CD4-positive, alpha-beta T cell (primary cell): Measurements from ENCODE around the gene SPOPL. TPM values are rescaled to one million over a fixed set of nuclear protein-coding genes. Genes with fewer than 3 reads are reported as not detected.
"Not testable (repeated sequence)": the region's sequence is repeated elsewhere in the genome, so short reads cannot be mapped to it uniquely, and the experiment has no call there.

Experiments
- ATAC-seq: fragments of 200-7000 bp; cut with Tn5 transposase; one replicate; pipeline ENCODE4 v1.10.0; 2022; ENCODE audit warnings: mild to moderate bottlenecking; ENCODE audit not compliant: poor library complexity
- CTCF ChIA-PET: fragments of 350-600 bp; sonication (Branson Sonifier 250); formaldehyde crosslinking; loops from one replicate; lab custom pipeline; 2021; ENCODE audit warnings: antibody characterized with exemption, inconsistent platforms; lab: Charles Lee
- POLR2A ChIA-PET: fragments of 350-600 bp; sonication (Branson Sonifier 250); formaldehyde crosslinking; loops from one replicate; lab custom pipeline; 2021; ENCODE audit warnings: antibody characterized with exemption, inconsistent platforms; lab: Charles Lee
- DNase-seq, 14 experiments: peaks; one replicate each; pipeline ENCODE4 v3.0.0-alpha.2; 2013 to 2020; ENCODE audit warnings: mixed read lengths in 2 of 14
- H3K27ac ChIP-seq, 2 donors: one replicate each; pipeline versions ENCODE4 v1.5.1 to v1.7.0; 2013; ENCODE audit warnings: low read length in 2 of 2, low read depth in 1 of 2, mild to moderate bottlenecking in 1 of 2
- H3K27me3 ChIP-seq, 2 experiments: 1 replicate in 1 of 2; 2 replicates in 1 of 2; pipeline versions ENCODE4 v1.6.1 to v1.7.0; 2013; ENCODE audit warnings: low read length in 2 of 2, control low read depth in 1 of 2, mild to moderate bottlenecking in 1 of 2, moderate library complexity in 1 of 2; ENCODE audit not compliant: insufficient read depth in 2 of 2, control insufficient read depth in 1 of 2
- H3K36me3 ChIP-seq: one replicate; pipeline ENCODE4 v1.6.1; 2013; ENCODE audit warnings: low read length, control low read depth; ENCODE audit not compliant: insufficient read depth
- H3K4me1 ChIP-seq: one replicate; pipeline ENCODE4 v1.6.1; 2013; ENCODE audit warnings: low read length, control low read depth; ENCODE audit not compliant: insufficient read depth
- H3K4me3 ChIP-seq: one replicate; pipeline ENCODE4 v1.5.1; 2013; ENCODE audit warnings: mild to moderate bottlenecking, low read length, moderate library complexity
- H3K9me3 ChIP-seq, 2 experiments: 1 replicate in 1 of 2; 2 replicates in 1 of 2; pipeline versions ENCODE4 v1.6.1 to v1.7.0; 2013; ENCODE audit warnings: low read length in 2 of 2, mild to moderate bottlenecking in 2 of 2, control low read depth in 1 of 2, moderate library complexity in 1 of 2; ENCODE audit not compliant: control insufficient read depth in 1 of 2, insufficient read depth in 1 of 2
- H3K27ac Mint-ChIP-seq: one replicate; pipeline ENCODE4 v1.8.0; 2020; ENCODE audit warnings: mixed read lengths
- H3K27me3 Mint-ChIP-seq: one replicate; pipeline ENCODE4 v1.8.0; 2021; ENCODE audit warnings: mixed read lengths
- H3K36me3 Mint-ChIP-seq: one replicate; pipeline ENCODE4 v1.8.0; 2021; ENCODE audit warnings: low read depth, mixed read lengths
- H3K4me1 Mint-ChIP-seq: one replicate; pipeline ENCODE4 v1.8.0; 2021; ENCODE audit warnings: low read depth, mixed read lengths
- H3K4me3 Mint-ChIP-seq: one replicate; pipeline ENCODE4 v1.8.0; 2020; ENCODE audit warnings: mild to moderate bottlenecking, mixed read lengths
- H3K9me3 Mint-ChIP-seq: one replicate; pipeline ENCODE4 v1.8.0; 2020; ENCODE audit warnings: mixed read lengths
- intact Hi-C, 2 experiments: fragments of 100-400 bp; cut with DNase I in 1 of 2; cut with micrococcal nuclease in 1 of 2; formaldehyde crosslinking; loops; one replicate each; pipeline versions ENCODE4 v1.15.1 to v1.9.0; 2023 to 2025; cut with DNase I, micrococcal nuclease
- total RNA-seq, 174 experiments: library from RNA in 2 of 174; stranded (reverse) in 2 of 174; gene quantifications; one replicate each; pipeline ENCODE4 v1.2.3 and lab custom pipeline; 2021 to 2026
- TF ChIP-seq, protein P1 (sequence below): fragments of 200-600 bp; IDR thresholded peaks from one replicate; pipeline ENCODE4 v1.8.0; 2022; ENCODE audit warnings: antibody characterized with exemption, mild to moderate bottlenecking

The SPOPL gene
- total RNA-seq, 2 experiments from 2014 or later = 12.0 to 13.2 TPM

DNA sequence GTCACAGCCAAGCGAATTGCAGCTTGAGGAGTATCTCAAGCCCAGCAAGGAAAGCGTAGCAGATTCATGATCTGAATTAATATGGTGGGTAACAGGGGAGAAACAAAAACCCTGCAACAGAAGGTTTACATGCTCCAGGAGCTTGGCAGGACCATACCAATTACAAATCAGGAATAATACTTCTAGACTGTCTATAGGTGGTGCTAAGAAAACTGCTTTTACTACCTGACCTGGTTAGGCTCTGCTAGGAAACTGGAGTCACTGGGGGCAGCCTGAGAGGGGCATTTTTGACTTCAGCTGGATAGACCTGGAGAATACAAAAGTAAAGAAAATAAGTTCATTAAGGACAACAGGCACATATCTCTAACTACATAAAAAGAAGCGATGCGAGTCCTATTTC, 24.6 kb upstream of the SPOPL start:
- Mint-ChIP-seq H3K4me3 (no peak overlapping the region), H3K27ac (no peak overlapping the region), H3K27me3 (peaks cover 5% of the 10 kb centered on the region), H3K36me3 (no peaks in the 10 kb centered on the region), H3K9me3 (no peaks in the 10 kb centered on the region), H3K4me1 (no peaks in the 10 kb centered on the region)
- DNase-seq (no peak), ATAC-seq (no peak)
- intact Hi-C loops = no loop called here
- H3K27ac ChIP-seq = no peak overlapping the region
- no peaks in the 10 kb centered on the region for H3K36me3 ChIP-seq
- ChIA-PET POLR2A (no interaction called here), CTCF (no interaction called here)
- no peaks in the 10 kb centered on the region for H3K4me1 ChIP-seq
- H3K27me3 ChIP-seq = no peaks in the 10 kb centered on the region
- no peak overlapping the region for H3K4me3 ChIP-seq
- TF ChIP-seq, protein P1, sequence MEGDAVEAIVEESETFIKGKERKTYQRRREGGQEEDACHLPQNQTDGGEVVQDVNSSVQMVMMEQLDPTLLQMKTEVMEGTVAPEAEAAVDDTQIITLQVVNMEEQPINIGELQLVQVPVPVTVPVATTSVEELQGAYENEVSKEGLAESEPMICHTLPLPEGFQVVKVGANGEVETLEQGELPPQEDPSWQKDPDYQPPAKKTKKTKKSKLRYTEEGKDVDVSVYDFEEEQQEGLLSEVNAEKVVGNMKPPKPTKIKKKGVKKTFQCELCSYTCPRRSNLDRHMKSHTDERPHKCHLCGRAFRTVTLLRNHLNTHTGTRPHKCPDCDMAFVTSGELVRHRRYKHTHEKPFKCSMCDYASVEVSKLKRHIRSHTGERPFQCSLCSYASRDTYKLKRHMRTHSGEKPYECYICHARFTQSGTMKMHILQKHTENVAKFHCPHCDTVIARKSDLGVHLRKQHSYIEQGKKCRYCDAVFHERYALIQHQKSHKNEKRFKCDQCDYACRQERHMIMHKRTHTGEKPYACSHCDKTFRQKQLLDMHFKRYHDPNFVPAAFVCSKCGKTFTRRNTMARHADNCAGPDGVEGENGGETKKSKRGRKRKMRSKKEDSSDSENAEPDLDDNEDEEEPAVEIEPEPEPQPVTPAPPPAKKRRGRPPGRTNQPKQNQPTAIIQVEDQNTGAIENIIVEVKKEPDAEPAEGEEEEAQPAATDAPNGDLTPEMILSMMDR = no peak
- H3K9me3 ChIP-seq = no peaks in the 10 kb centered on the region

DNA sequence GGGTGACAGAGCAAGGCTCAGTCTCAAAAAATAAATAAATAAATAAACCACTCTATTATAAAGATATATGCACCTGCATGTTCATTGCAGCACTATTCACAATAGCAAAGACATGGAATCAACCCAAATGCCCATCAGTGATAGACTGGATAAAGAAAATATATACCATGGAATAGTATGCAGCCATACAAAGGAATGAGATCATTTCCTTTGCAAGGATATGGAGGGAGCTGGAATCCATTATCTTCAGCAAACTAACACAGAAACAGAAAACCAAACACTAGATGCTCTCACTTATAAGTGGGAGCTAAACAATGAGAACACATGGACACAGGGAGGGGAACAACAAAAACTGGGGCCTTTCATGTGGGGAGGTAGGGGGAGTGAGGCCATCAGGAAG, 18.8 kb upstream of the SPOPL start:
- H3K4me1 ChIP-seq = not testable (repeated sequence)

DNA sequence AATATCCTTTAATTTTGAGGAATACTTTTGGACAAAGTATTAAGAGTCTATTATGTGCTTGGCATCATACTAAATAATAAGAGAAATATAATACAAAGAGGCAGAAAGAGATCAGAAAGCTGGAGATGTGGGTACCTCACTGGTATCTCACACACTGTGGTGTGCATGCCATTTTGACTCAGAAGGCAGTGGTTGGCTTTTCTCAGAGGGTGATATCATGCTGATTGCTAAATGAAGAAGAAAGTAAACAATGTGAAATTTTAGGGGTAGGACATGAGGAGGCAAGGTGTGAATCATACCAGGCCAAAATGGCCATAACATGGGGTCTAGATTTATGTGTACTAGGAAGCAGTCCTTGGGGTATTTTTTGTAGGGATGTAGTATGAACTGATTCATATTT, 16.6 kb upstream of the SPOPL start:
- H3K4me1 ChIP-seq = no peaks in the 10 kb centered on the region
- H3K4me1 Mint-ChIP-seq = no peaks in the 10 kb centered on the region
- H3K27me3 Mint-ChIP-seq = no peaks in the 10 kb centered on the region
- H3K9me3 ChIP-seq = no peaks in the 10 kb centered on the region
- no peaks in the 10 kb centered on the region for H3K36me3 ChIP-seq
- TF ChIP-seq, protein P1 = no peak
- no peak overlapping the region for H3K4me3 ChIP-seq
- CTCF ChIA-PET = no interaction called here
- H3K9me3 Mint-ChIP-seq = no peaks in the 10 kb centered on the region
- H3K27ac Mint-ChIP-seq = no peak overlapping the region
- DNase-seq = no peak
- H3K27ac ChIP-seq = no peak overlapping the region
- no peak for ATAC-seq
- POLR2A ChIA-PET = no interaction called here
- intact Hi-C loops = no loop called here
- H3K36me3 Mint-ChIP-seq = no peaks in the 10 kb centered on the region
- H3K27me3 ChIP-seq = no peaks in the 10 kb centered on the region
- H3K4me3 Mint-ChIP-seq = no peak overlapping the region

More for the DNA sequence above, 18.8 kb upstream of the SPOPL start:
- H3K9me3 ChIP-seq, H3K27ac Mint-ChIP-seq, H3K27ac ChIP-seq, DNase-seq, CTCF ChIA-PET, H3K4me3 Mint-ChIP-seq, H3K4me1 Mint-ChIP-seq, ATAC-seq, H3K9me3 Mint-ChIP-seq, intact Hi-C loops, H3K27me3 ChIP-seq, H3K27me3 Mint-ChIP-seq, H3K4me3 ChIP-seq, H3K36me3 Mint-ChIP-seq, H3K36me3 ChIP-seq: not testable (repeated sequence)
- POLR2A ChIA-PET = interaction anchor here (0.6 kb wide), 1 partner anchor 244 kb away, joined by 4 read pairs; no protein-coding TSS in a partner anchor
